Caco-2 (cell line): Measurements from ENCODE around the gene AS3MT. TPM values are rescaled to one million over a fixed set of nuclear protein-coding genes. Genes with fewer than 3 reads are reported as not detected.

Experiments
- BruUV-seq: library from RNA; stranded (reverse); fragments of 400-500 nt; replicated peaks from 2 replicates; lab custom pipeline; 2021; lab: Mats Ljungman, UMichigan
- CTCF ChIA-PET: fragments of 300-600 bp; sonication (Branson Sonifier 250); formaldehyde crosslinking; loops from one replicate; lab custom pipeline; 2022; ENCODE audit warnings: antibody characterized with exemption; lab: Charles Lee
- POLR2A ChIA-PET: fragments of 300-600 bp; sonication (Branson Sonifier 250); formaldehyde crosslinking; loops from one replicate; lab custom pipeline; 2022; ENCODE audit warnings: antibody characterized with exemption; lab: Charles Lee
- DNase-seq, 2 experiments: peaks; one replicate each; pipeline versions ENCODE4 v3.0.0 to v3.0.0-alpha.2; 2020 to 2022
- H3K27me3 ChIP-seq: replicated peaks from 2 replicates; pipeline ENCODE4 v1.6.0; 2011; ENCODE audit warnings: low read length; ENCODE audit not compliant: control insufficient read depth, insufficient read depth
- H3K36me3 ChIP-seq: 2 replicates; pipeline ENCODE4 v1.5.1; 2011; ENCODE audit warnings: low read length; ENCODE audit not compliant: control insufficient read depth, insufficient read depth
- H3K4me1 ChIP-seq: fragments of 250-450 bp; sonication (Bioruptor Pico); 2 replicates; pipeline ENCODE4 v1.5.1; 2020; ENCODE audit warnings: mild to moderate bottlenecking
- H3K4me3 ChIP-seq: 2 replicates; pipeline ENCODE4 v1.5.1; 2011; ENCODE audit warnings: low read depth, mild to moderate bottlenecking, control low read depth, low read length
- H3K9me3 ChIP-seq: fragments of 250-450 bp; sonication (Bioruptor Pico); 2 replicates; pipeline ENCODE4 v1.5.1; 2020; ENCODE audit warnings: mild to moderate bottlenecking, moderate library complexity
- H3K27ac Mint-ChIP-seq: one replicate; pipeline ENCODE4 v1.8.0; 2022; ENCODE audit warnings: mixed read lengths; ENCODE audit not compliant: unreplicated experiment
- H3K27me3 Mint-ChIP-seq: one replicate; pipeline ENCODE4 v1.8.0; 2022; ENCODE audit warnings: mixed read lengths; ENCODE audit not compliant: insufficient read depth, unreplicated experiment
- H3K36me3 Mint-ChIP-seq: one replicate; pipeline ENCODE4 v1.8.0; 2022; ENCODE audit warnings: mild to moderate bottlenecking, mixed read lengths; ENCODE audit not compliant: insufficient read depth, unreplicated experiment
- H3K4me1 Mint-ChIP-seq: one replicate; pipeline ENCODE4 v1.8.0; 2022; ENCODE audit warnings: low read depth, mixed read lengths; ENCODE audit not compliant: unreplicated experiment
- H3K4me3 Mint-ChIP-seq: one replicate; pipeline ENCODE4 v1.8.0; 2022; ENCODE audit warnings: mild to moderate bottlenecking, moderate library complexity, mixed read lengths; ENCODE audit not compliant: unreplicated experiment
- H3K9me3 Mint-ChIP-seq: one replicate; pipeline ENCODE4 v1.8.0; 2022; ENCODE audit warnings: mixed read lengths; ENCODE audit not compliant: unreplicated experiment
- intact Hi-C: fragments of 100-400 bp; cut with micrococcal nuclease; formaldehyde crosslinking; loops from one replicate; pipeline ENCODE4 v1.10.0; 2022; ENCODE audit not compliant: unreplicated experiment
- total RNA-seq: library from RNA; stranded (reverse); gene quantifications from 2 replicates; pipeline ENCODE4 v1.2.3, GENCODE V29; 2022
- TF ChIP-seq, protein P1 (sequence below), 2 experiments: fragments of 200-600 bp in 1 of 2; IDR thresholded peaks; 1 replicate in 1 of 2; 2 replicates in 1 of 2; pipeline versions ENCODE4 v1.5.1 to v1.8.0; 2011 to 2022; ENCODE audit warnings: antibody characterized with exemption in 1 of 2, control low read depth in 1 of 2, inconsistent platforms in 1 of 2, low read depth in 1 of 2, low read length in 1 of 2, mild to moderate bottlenecking in 1 of 2, moderate library complexity in 1 of 2; ENCODE audit not compliant: insufficient read depth in 1 of 2, severe bottlenecking in 1 of 2, unreplicated experiment in 1 of 2

Gene AS3MT
- total RNA-seq, 1 experiment from 2014 or later = 6.4 TPM

- Histone ChIP-seq H3K4me1 (peaks cover 5% of the 10 kb centered on the region), H3K36me3 (no peaks in the 10 kb centered on the region; the same call in 1 of the 2 replicates), H3K9me3 (no peaks in the 10 kb centered on the region), H3K4me3 (peak overlapping the region; percentile 87), H3K27me3 (no peaks in the 10 kb centered on the region)
- peak overlapping the region; percentile 73 for H3K27ac Mint-ChIP-seq
- intact Hi-C loops = loop anchor here (2.0 to 5.0 kb wide), 3 partner anchors 273 to 448 kb away; partner anchors contain the start of genes NT5C2 and TAF5
- H3K9me3 Mint-ChIP-seq = no peaks in the 10 kb centered on the region
- peak overlapping the region; percentile 74 for H3K4me3 Mint-ChIP-seq
- ChIA-PET CTCF (interaction anchor here (2.8 kb wide), 1 partner anchor 17 kb away, joined by 16 read pairs; no protein-coding TSS in a partner anchor), POLR2A (no interaction called here)
- no peaks in the 10 kb centered on the region for H3K27me3 Mint-ChIP-seq
- DNase-seq = no peak
- peaks cover 14% of the 10 kb centered on the region for H3K36me3 Mint-ChIP-seq
- TF ChIP-seq, protein P1, sequence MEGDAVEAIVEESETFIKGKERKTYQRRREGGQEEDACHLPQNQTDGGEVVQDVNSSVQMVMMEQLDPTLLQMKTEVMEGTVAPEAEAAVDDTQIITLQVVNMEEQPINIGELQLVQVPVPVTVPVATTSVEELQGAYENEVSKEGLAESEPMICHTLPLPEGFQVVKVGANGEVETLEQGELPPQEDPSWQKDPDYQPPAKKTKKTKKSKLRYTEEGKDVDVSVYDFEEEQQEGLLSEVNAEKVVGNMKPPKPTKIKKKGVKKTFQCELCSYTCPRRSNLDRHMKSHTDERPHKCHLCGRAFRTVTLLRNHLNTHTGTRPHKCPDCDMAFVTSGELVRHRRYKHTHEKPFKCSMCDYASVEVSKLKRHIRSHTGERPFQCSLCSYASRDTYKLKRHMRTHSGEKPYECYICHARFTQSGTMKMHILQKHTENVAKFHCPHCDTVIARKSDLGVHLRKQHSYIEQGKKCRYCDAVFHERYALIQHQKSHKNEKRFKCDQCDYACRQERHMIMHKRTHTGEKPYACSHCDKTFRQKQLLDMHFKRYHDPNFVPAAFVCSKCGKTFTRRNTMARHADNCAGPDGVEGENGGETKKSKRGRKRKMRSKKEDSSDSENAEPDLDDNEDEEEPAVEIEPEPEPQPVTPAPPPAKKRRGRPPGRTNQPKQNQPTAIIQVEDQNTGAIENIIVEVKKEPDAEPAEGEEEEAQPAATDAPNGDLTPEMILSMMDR (IDR thresholded peaks at IDR 0.05; ENCODE audit: insufficient read depth in 1 of 2, low read depth in 1 of 2, low read length in 1 of 2, severe bottlenecking in 1 of 2, unreplicated experiment in 1 of 2) = no peak
- BruUV-seq = no TSS peak
- H3K4me1 Mint-ChIP-seq = peaks cover 24% of the 10 kb centered on the region
Measured at GRCh38 chr10:102919246-102919959, 50.1 kb downstream of the AS3MT start.

DNA sequence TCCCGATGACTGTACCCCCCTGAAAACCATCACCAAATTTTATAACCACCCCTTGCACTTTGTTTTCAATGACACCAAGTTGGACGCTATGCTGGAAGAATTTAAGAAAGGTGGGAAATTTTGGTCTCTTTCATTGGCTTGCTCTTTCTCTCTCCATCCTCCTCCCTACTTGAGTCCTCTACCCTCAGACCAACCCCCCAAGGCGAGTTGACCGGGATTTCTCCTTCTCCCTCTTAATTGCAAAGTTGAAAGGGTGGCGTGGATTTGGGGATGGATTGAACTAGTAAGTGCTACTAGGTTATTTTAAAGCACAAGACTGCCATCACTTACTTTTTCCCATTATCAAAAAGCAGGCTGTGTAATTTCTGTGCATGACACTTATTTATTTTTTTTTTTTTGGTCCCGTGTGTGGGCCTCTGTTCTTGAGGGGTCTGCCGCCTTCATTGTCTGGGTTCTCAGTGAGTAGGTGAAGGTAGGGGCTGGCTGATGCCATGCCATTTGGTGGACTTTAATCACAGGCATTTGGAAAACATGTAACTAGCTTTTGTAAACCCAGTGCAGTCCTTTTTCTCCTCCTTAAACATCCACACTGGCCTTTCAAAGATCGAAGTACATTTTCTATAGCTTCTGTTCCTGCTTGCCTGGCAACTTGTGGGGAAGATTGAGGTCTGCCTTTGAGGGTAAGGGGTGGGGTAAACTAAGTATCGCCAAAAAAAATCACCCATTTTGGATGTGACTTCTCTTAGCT lies 50.9 kb downstream of the AS3MT start:
- peak overlapping the region; percentile 73 for H3K27ac Mint-ChIP-seq
- Histone ChIP-seq H3K27me3 (no peaks in the 10 kb centered on the region), H3K9me3 (no peaks in the 10 kb centered on the region), H3K4me1 (peaks cover 5% of the 10 kb centered on the region), H3K4me3 (peak overlapping the region; percentile 17), H3K36me3 (no peaks in the 10 kb centered on the region; the same call in 1 of the 2 replicates)
- TSS peak; percentile 20 for BruUV-seq
- H3K9me3 Mint-ChIP-seq = no peaks in the 10 kb centered on the region
- intact Hi-C loops = loop anchor here (2.0 to 5.0 kb wide), 3 partner anchors 273 to 447 kb away; partner anchors contain the start of genes NT5C2 and TAF5
- peaks cover 14% of the 10 kb centered on the region for H3K36me3 Mint-ChIP-seq
- ChIA-PET CTCF (interaction anchor here (0.6 kb wide), 1 partner anchor 701 kb away, joined by 3 read pairs; no protein-coding TSS in a partner anchor), POLR2A (no interaction called here)
- H3K27me3 Mint-ChIP-seq = no peaks in the 10 kb centered on the region
- TF ChIP-seq, protein P1 (IDR thresholded peaks at IDR 0.05; ENCODE audit: insufficient read depth in 1 of 2, low read depth in 1 of 2, low read length in 1 of 2, severe bottlenecking in 1 of 2, unreplicated experiment in 1 of 2) = no peak
- peaks cover 24% of the 10 kb centered on the region for H3K4me1 Mint-ChIP-seq
- no peak for DNase-seq
- peak overlapping the region; percentile 74 for H3K4me3 Mint-ChIP-seq

- H3K36me3 ChIP-seq = no peaks in the 10 kb centered on the region; the same call in 1 of the 2 replicates
- H3K4me3 Mint-ChIP-seq = no peak overlapping the region
- H3K9me3 Mint-ChIP-seq = no peaks in the 10 kb centered on the region
Measured at GRCh38 chr10:102923601-102924000, 54.3 kb downstream of the AS3MT start.

More at GRCh38 chr10:102923601-102924000, 54.3 kb downstream of the AS3MT start:
- BruUV-seq = no TSS peak
- peaks cover 15% of the 10 kb centered on the region for H3K4me1 Mint-ChIP-seq
- H3K27ac Mint-ChIP-seq = no peak overlapping the region
- Histone ChIP-seq H3K27me3 (no peaks in the 10 kb centered on the region), H3K4me3 (no peak overlapping the region), H3K9me3 (no peaks in the 10 kb centered on the region), H3K4me1 (peaks cover 5% of the 10 kb centered on the region)
- H3K27me3 Mint-ChIP-seq = no peaks in the 10 kb centered on the region
- POLR2A ChIA-PET = no interaction called here
- H3K36me3 Mint-ChIP-seq = peaks cover under 1% of the 10 kb centered on the region
- intact Hi-C loops = no loop called here
- CTCF ChIA-PET = no interaction called here
- no peak for DNase-seq
- TF ChIP-seq, protein P1 (IDR thresholded peaks at IDR 0.05; ENCODE audit: insufficient read depth in 1 of 2, low read depth in 1 of 2, low read length in 1 of 2, severe bottlenecking in 1 of 2, unreplicated experiment in 1 of 2) = no peak
